ENCODE results near the gene SMOC2.

SMOC2 gene

GRCh38 chr6:168535711-168536110 is 94.7 kb downstream of the SMOC2 start:
- TF ChIP-seq GATA3 (IDR thresholded peaks at IDR 0.05; ENCODE audit: low read depth, low read length) (no peak), GATA2 (IDR thresholded peaks at IDR 0.05; ENCODE audit: low read depth, low read length) (no peak)

- TF ChIP-seq GATA2 (IDR thresholded peaks at IDR 0.05; ENCODE audit: low read depth, low read length) (no peak), GATA3 (IDR thresholded peaks at IDR 0.05; ENCODE audit: low read depth, low read length) (no peak)
These were observed 95.2 kb downstream of the SMOC2 start for GRCh38 chr6:168536196-168536595.

GRCh38 chr6:168536665-168537539 is 95.9 kb downstream of the SMOC2 start:
- no peak for TF ChIP-seq GATA2 (IDR thresholded peaks at IDR 0.05; ENCODE audit: low read depth, low read length)

- TF ChIP-seq GATA2 (IDR thresholded peaks at IDR 0.05; ENCODE audit: low read depth, low read length) (no peak), GATA3 (IDR thresholded peaks at IDR 0.05; ENCODE audit: low read depth, low read length) (no peak)
These were observed 96.5 kb downstream of the SMOC2 start for GRCh38 chr6:168537540-168537884.

GRCh38 chr6:168538892-168539811 is 98.2 kb downstream of the SMOC2 start:
- no peak for TF ChIP-seq GATA2 (IDR thresholded peaks at IDR 0.05; ENCODE audit: low read depth, low read length)
- TF ChIP-seq GATA3 (IDR thresholded peaks at IDR 0.05; ENCODE audit: low read depth, low read length): no peak

- TF ChIP-seq GATA3 (IDR thresholded peaks at IDR 0.05; ENCODE audit: low read depth, low read length): no peak
- TF ChIP-seq GATA2 (IDR thresholded peaks at IDR 0.05; ENCODE audit: low read depth, low read length): no peak
These were observed 99.8 kb downstream of the SMOC2 start for GRCh38 chr6:168540713-168541291.

GRCh38 chr6:168541307-168541706 is 100.3 kb downstream of the SMOC2 start:
- TF ChIP-seq GATA2 (IDR thresholded peaks at IDR 0.05; ENCODE audit: low read depth, low read length) (no peak), GATA3 (IDR thresholded peaks at IDR 0.05; ENCODE audit: low read depth, low read length) (no peak)

GRCh38 chr6:168542301-168542700 is 101.3 kb downstream of the SMOC2 start:
- TF ChIP-seq GATA3 (IDR thresholded peaks at IDR 0.05; ENCODE audit: low read depth, low read length): no peak
- no peak for TF ChIP-seq GATA2 (IDR thresholded peaks at IDR 0.05; ENCODE audit: low read depth, low read length)

GRCh38 chr6:168545428-168545827 is 104.4 kb downstream of the SMOC2 start:
- TF ChIP-seq GATA2 (IDR thresholded peaks at IDR 0.05; ENCODE audit: low read depth, low read length): no peak
- no peak for TF ChIP-seq GATA3 (IDR thresholded peaks at IDR 0.05; ENCODE audit: low read depth, low read length)

- TF ChIP-seq GATA3 (IDR thresholded peaks at IDR 0.05; ENCODE audit: low read depth, low read length) (no peak), GATA2 (IDR thresholded peaks at IDR 0.05; ENCODE audit: low read depth, low read length) (no peak)
These were observed 105.2 kb downstream of the SMOC2 start for GRCh38 chr6:168546151-168546550.

- no peak for TF ChIP-seq GATA3 (IDR thresholded peaks at IDR 0.05; ENCODE audit: low read depth, low read length)
- TF ChIP-seq GATA2 (IDR thresholded peaks at IDR 0.05; ENCODE audit: low read depth, low read length): no peak
These were observed 105.7 kb downstream of the SMOC2 start for GRCh38 chr6:168546730-168547129.

GRCh38 chr6:168550326-168550725 is 109.3 kb downstream of the SMOC2 start:
- TF ChIP-seq GATA2 (IDR thresholded peaks at IDR 0.05; ENCODE audit: low read depth, low read length) (no peak), GATA3 (IDR thresholded peaks at IDR 0.05; ENCODE audit: low read depth, low read length) (no peak)

GRCh38 chr6:168554472-168554871 is 113.5 kb downstream of the SMOC2 start:
- no peak for TF ChIP-seq GATA2 (IDR thresholded peaks at IDR 0.05; ENCODE audit: low read depth, low read length)
- TF ChIP-seq GATA3 (IDR thresholded peaks at IDR 0.05; ENCODE audit: low read depth, low read length): no peak

GRCh38 chr6:168554898-168555617 is 114.1 kb downstream of the SMOC2 start:
- TF ChIP-seq GATA3 (IDR thresholded peaks at IDR 0.05; ENCODE audit: low read depth, low read length) (no peak), GATA2 (IDR thresholded peaks at IDR 0.05; ENCODE audit: low read depth, low read length) (no peak)

Data from SH-SY5Y (cell line).